GM23248 (cell line): ENCODE results near the gene HECTD1.

ENCODE experiments used
- EZH2 ChIP-seq: fragments of 200-600 bp; sonication (generic); IDR thresholded peaks from 2 replicates; pipeline ENCODE4 v1.6.1; 2018; ENCODE audit warnings: antibody characterized with exemption, mild to moderate bottlenecking; ENCODE audit not compliant: insufficient read depth, poor library complexity, severe bottlenecking
- EZH2phosphoT487 ChIP-seq: fragments of 200-600 bp; sonication (generic); IDR thresholded peaks from 2 replicates; pipeline ENCODE4 v1.6.1; 2018; ENCODE audit warnings: antibody characterized with exemption, moderate library complexity, mild to moderate bottlenecking, low read depth; ENCODE audit not compliant: insufficient read depth

- TF ChIP-seq EZH2 = no peak
- TF ChIP-seq EZH2phosphoT487 = no peak
Observed at GRCh38 chr14:31161274-31161673, 46.3 kb downstream of the HECTD1 start.
